GM23338 (cell line): ENCODE results near the gene TEX53. TPM values are rescaled to one million over a fixed set of nuclear protein-coding genes. Genes with fewer than 3 reads are reported as not detected.

ENCODE experiments used
- ATAC-seq: fragments of 200-7000 bp; cut with Tn5 transposase; 3 replicates; pipeline ENCODE4 v1.9.1; 2020
- DNase-seq: peaks from one replicate; pipeline ENCODE4 v3.0.0-alpha.2; 2015; ENCODE audit warnings: low spot score
- H2AFZ ChIP-seq: fragments of 200-600 bp; sonication (generic); 2 replicates; pipeline ENCODE4 v1.8.0; 2016; ENCODE audit warnings: antibody characterized with exemption, mild to moderate bottlenecking, moderate library complexity
- H3F3A ChIP-seq: fragments of 200-600 bp; sonication (generic); replicated peaks from 2 replicates; pipeline ENCODE4 v1.8.0; 2017; ENCODE audit warnings: antibody characterized with exemption, mixed run types, low read depth
- H3K27ac ChIP-seq: fragments of 200-600 bp; sonication (generic); 2 replicates; pipeline ENCODE4 v1.6.1; 2016; ENCODE audit warnings: low read depth
- H3K27me3 ChIP-seq: fragments of 200-600 bp; sonication (generic); 2 replicates; pipeline ENCODE4 v1.8.0; 2016; ENCODE audit warnings: mild to moderate bottlenecking, mixed run types, moderate library complexity; ENCODE audit not compliant: insufficient read depth
- H3K36me3 ChIP-seq: fragments of 200-600 bp; sonication (generic); 2 replicates; pipeline ENCODE4 v1.8.0; 2016; ENCODE audit warnings: mild to moderate bottlenecking; ENCODE audit not compliant: insufficient read depth
- H3K4me1 ChIP-seq: fragments of 200-600 bp; sonication (generic); 2 replicates; pipeline ENCODE4 v1.8.0; 2016; ENCODE audit warnings: mild to moderate bottlenecking, moderate library complexity; ENCODE audit not compliant: insufficient read depth
- H3K4me2 ChIP-seq: fragments of 200-600 bp; sonication (generic); 2 replicates; pipeline ENCODE4 v1.7.1; 2017; ENCODE audit warnings: mixed run types
- H3K4me3 ChIP-seq: fragments of 200-600 bp; sonication (generic); 2 replicates; pipeline ENCODE4 v1.6.1; 2016; ENCODE audit warnings: mixed run types
- H3K79me2 ChIP-seq: fragments of 200-600 bp; sonication (generic); replicated peaks from 2 replicates; pipeline ENCODE4 v1.8.0; 2017; ENCODE audit warnings: mild to moderate bottlenecking; ENCODE audit not compliant: insufficient read depth
- H3K9me2 ChIP-seq: fragments of 200-600 bp; sonication (generic); 2 replicates; pipeline ENCODE4 v1.8.0; 2017; ENCODE audit not compliant: insufficient read depth
- H4K20me1 ChIP-seq: fragments of 200-600 bp; sonication (generic); replicated peaks from 2 replicates; pipeline ENCODE4 v1.8.0; 2017; ENCODE audit warnings: mild to moderate bottlenecking; ENCODE audit not compliant: insufficient read depth
- H3K27ac Mint-ChIP-seq: 2 replicates; pipeline ENCODE4 v1.8.0; 2020; ENCODE audit warnings: inconsistent platforms, mild to moderate bottlenecking, moderate library complexity, mixed read lengths
- H3K27me3 Mint-ChIP-seq: 3 replicates; pipeline ENCODE4 v1.8.0; 2022; ENCODE audit warnings: low read depth, mild to moderate bottlenecking, moderate library complexity, mixed read lengths, inconsistent platforms; ENCODE audit not compliant: insufficient read depth, poor library complexity
- H3K36me3 Mint-ChIP-seq: 3 replicates; pipeline ENCODE4 v1.8.0; 2021; ENCODE audit warnings: low read depth, mild to moderate bottlenecking, inconsistent platforms, moderate library complexity, mixed read lengths
- H3K4me1 Mint-ChIP-seq: 3 replicates; pipeline ENCODE4 v1.8.0; 2020; ENCODE audit warnings: mild to moderate bottlenecking, inconsistent platforms, mixed read lengths
- H3K4me3 Mint-ChIP-seq: 3 replicates; pipeline ENCODE4 v1.8.0; 2021; ENCODE audit warnings: moderate library complexity, mild to moderate bottlenecking, inconsistent platforms, mixed read lengths
- H3K9me3 Mint-ChIP-seq: 3 replicates; pipeline ENCODE4 v1.8.0; 2020; ENCODE audit warnings: moderate library complexity, mild to moderate bottlenecking, inconsistent platforms, mixed read lengths
- CREB1 ChIP-seq: fragments of 250-450 bp; sonication (Bioruptor Pico); IDR thresholded peaks from 2 replicates; pipeline ENCODE4 v1.5.0; 2020; ENCODE audit warnings: low read depth, mild to moderate bottlenecking, moderate library complexity
- CTCF ChIP-seq, 2 experiments: fragments of 200-600 bp in 1 of 2; sonication (generic) in 1 of 2; conservative IDR thresholded peaks; 2 replicates each; pipeline versions ENCODE4 v1.5.1 to v1.6.1; 2016 to 2017; ENCODE audit warnings: antibody characterized with exemption in 2 of 2, low read depth in 2 of 2, mild to moderate bottlenecking in 2 of 2, moderate library complexity in 1 of 2
- ETS1 ChIP-seq: IDR thresholded peaks from 2 replicates; pipeline ENCODE4 v1.6.1; 2016; ENCODE audit warnings: antibody characterized with exemption
- EZH2phosphoT487 ChIP-seq: fragments of 200-600 bp; sonication (generic); IDR thresholded peaks from one replicate; pipeline ENCODE4 v1.8.1; 2018; ENCODE audit warnings: antibody characterized with exemption; ENCODE audit not compliant: unreplicated experiment
- JUNB ChIP-seq: IDR thresholded peaks from one replicate; pipeline ENCODE4 v1.6.1; 2016; ENCODE audit warnings: antibody characterized with exemption; ENCODE audit not compliant: unreplicated experiment
- NANOG ChIP-seq: IDR thresholded peaks from 2 replicates; pipeline ENCODE4 v1.6.1; 2016; ENCODE audit warnings: antibody characterized with exemption, borderline replicate concordance
- STAT1 ChIP-seq: IDR thresholded peaks from one replicate; pipeline ENCODE4 v1.6.1; 2016; ENCODE audit warnings: antibody characterized with exemption; ENCODE audit not compliant: unreplicated experiment
- ZNF114 ChIP-seq: fragments of 250-450 bp; sonication (Bioruptor Pico); IDR thresholded peaks from 2 replicates; pipeline ENCODE4 v1.5.0; 2020; ENCODE audit warnings: mild to moderate bottlenecking, moderate library complexity
- ZNF331 ChIP-seq: fragments of 250-450 bp; sonication (Bioruptor Pico); IDR thresholded peaks from 2 replicates; pipeline ENCODE4 v1.5.0; 2020; ENCODE audit warnings: low read depth, mild to moderate bottlenecking, moderate library complexity
- polyA plus RNA-seq: library from polyadenylated mRNA; unstranded; fragments of >200 nt; fragmentation: Nextera tagmentation; extraction: Ambion mirVana; gene quantifications from 2 replicates; pipeline ENCODE4 v1.2.1, GENCODE V29; 2016
- total RNA-seq: library from RNA; depleted of rRNA; stranded (reverse); fragments of >200 nt; shearing (Covaris generic); gene quantifications from 2 replicates; pipeline ENCODE4 v1.2.3, GENCODE V29; 2014
- TF ChIP-seq, protein P1 (sequence below): IDR thresholded peaks from one replicate; pipeline ENCODE4 v1.6.1; 2018; ENCODE audit warnings: antibody characterized with exemption; ENCODE audit not compliant: unreplicated experiment

The TEX53 gene
- total and polyA plus RNA-seq, 2 experiments from 2014 or later, result not detected

- Mint-ChIP-seq H3K4me3 (no peak overlapping the region), H3K9me3 (no peaks in the 10 kb centered on the region), H3K27me3 (peaks cover 3% of the 10 kb centered on the region), H3K36me3 (no peaks in the 10 kb centered on the region), H3K27ac (no peak overlapping the region), H3K4me1 (peaks cover 7% of the 10 kb centered on the region; the same call in 2 of the 3 replicates)
- Histone ChIP-seq H3K9me2 (no peaks in the 10 kb centered on the region), H3K79me2 (no peaks in the 10 kb centered on the region), H3K4me3 (no peak overlapping the region), H3K36me3 (no peaks in the 10 kb centered on the region), H3K27me3 (no peaks in the 10 kb centered on the region), H3K4me1 (peaks cover 7% of the 10 kb centered on the region; the same call in 1 of the 2 replicates), H3K4me2 (no peak overlapping the region), H4K20me1 (no peaks in the 10 kb centered on the region; the same call in 1 of the 2 replicates), H3F3A (no peaks in the 10 kb centered on the region), H3K27ac (no peak overlapping the region), H2AFZ (no peak overlapping the region)
- TF ChIP-seq STAT1 (no peak), NANOG (no peak), JUNB (no peak)
- no peak for ATAC-seq
- DNase-seq, result no peak
These were observed 32.7 kb upstream of the TEX53 start for GRCh38 chr9:114690308-114690707.

- Histone ChIP-seq H3K9me2 (no peaks in the 10 kb centered on the region), H3K27ac (no peak overlapping the region), H3F3A (no peaks in the 10 kb centered on the region), H3K36me3 (no peaks in the 10 kb centered on the region), H3K4me1 (peaks cover 7% of the 10 kb centered on the region; the same call in 1 of the 2 replicates), H3K79me2 (no peaks in the 10 kb centered on the region), H3K4me2 (no peak overlapping the region), H2AFZ (no peak overlapping the region), H4K20me1 (no peaks in the 10 kb centered on the region), H3K27me3 (no peaks in the 10 kb centered on the region), H3K4me3 (no peak overlapping the region)
- ATAC-seq, result no peak
- H3K9me3 Mint-ChIP-seq, result no peaks in the 10 kb centered on the region
- H3K27ac Mint-ChIP-seq, result no peak overlapping the region
- DNase-seq, result no peak
- H3K4me3 Mint-ChIP-seq, result no peak overlapping the region
- peaks cover 3% of the 10 kb centered on the region for H3K27me3 Mint-ChIP-seq
- H3K4me1 Mint-ChIP-seq, result peaks cover 7% of the 10 kb centered on the region; the same call in 2 of the 3 replicates
- H3K36me3 Mint-ChIP-seq, result no peaks in the 10 kb centered on the region
- TF ChIP-seq CREB1 (CRISPR knock-in tag) (no peak), NANOG (no peak), ZNF331 (no peak), ETS1 (no peak), EZH2phosphoT487 (no peak), CTCF (conservative IDR thresholded peaks at IDR 0.05; ENCODE audit: low read depth in 2 of 2) (no peak), ZNF114 (no peak), STAT1 (no peak)
- TF ChIP-seq, protein P1, sequence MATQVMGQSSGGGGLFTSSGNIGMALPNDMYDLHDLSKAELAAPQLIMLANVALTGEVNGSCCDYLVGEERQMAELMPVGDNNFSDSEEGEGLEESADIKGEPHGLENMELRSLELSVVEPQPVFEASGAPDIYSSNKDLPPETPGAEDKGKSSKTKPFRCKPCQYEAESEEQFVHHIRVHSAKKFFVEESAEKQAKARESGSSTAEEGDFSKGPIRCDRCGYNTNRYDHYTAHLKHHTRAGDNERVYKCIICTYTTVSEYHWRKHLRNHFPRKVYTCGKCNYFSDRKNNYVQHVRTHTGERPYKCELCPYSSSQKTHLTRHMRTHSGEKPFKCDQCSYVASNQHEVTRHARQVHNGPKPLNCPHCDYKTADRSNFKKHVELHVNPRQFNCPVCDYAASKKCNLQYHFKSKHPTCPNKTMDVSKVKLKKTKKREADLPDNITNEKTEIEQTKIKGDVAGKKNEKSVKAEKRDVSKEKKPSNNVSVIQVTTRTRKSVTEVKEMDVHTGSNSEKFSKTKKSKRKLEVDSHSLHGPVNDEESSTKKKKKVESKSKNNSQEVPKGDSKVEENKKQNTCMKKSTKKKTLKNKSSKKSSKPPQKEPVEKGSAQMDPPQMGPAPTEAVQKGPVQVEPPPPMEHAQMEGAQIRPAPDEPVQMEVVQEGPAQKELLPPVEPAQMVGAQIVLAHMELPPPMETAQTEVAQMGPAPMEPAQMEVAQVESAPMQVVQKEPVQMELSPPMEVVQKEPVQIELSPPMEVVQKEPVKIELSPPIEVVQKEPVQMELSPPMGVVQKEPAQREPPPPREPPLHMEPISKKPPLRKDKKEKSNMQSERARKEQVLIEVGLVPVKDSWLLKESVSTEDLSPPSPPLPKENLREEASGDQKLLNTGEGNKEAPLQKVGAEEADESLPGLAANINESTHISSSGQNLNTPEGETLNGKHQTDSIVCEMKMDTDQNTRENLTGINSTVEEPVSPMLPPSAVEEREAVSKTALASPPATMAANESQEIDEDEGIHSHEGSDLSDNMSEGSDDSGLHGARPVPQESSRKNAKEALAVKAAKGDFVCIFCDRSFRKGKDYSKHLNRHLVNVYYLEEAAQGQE, result no peak
These were observed 32.2 kb upstream of the TEX53 start for GRCh38 chr9:114689813-114690212.
